Suprapubic skin (tissue), 4 donors: ENCODE measurements around the gene CBLB. TPM values are rescaled to one million over a fixed set of nuclear protein-coding genes. Genes with fewer than 3 reads are reported as not detected.
"Not testable (repeated sequence)": the region's sequence is repeated elsewhere in the genome, so short reads cannot be mapped to it uniquely, and the experiment has no call there.

Experiments
- DNase-seq, 2 donors: peaks; one replicate each; pipeline ENCODE4 v3.0.0-alpha.2; 2019; ENCODE audit warnings: low spot score in 2 of 2
- H3K27ac ChIP-seq: fragments of 200-600 bp; sonication (generic); one replicate; pipeline ENCODE4 v1.5.1; 2019
- H3K27me3 ChIP-seq: fragments of 200-600 bp; sonication (generic); one replicate; pipeline ENCODE4 v1.5.1; 2019
- H3K36me3 ChIP-seq: fragments of 200-600 bp; sonication (generic); one replicate; pipeline ENCODE4 v1.5.1; 2019
- H3K4me1 ChIP-seq: fragments of 200-600 bp; sonication (generic); one replicate; pipeline ENCODE4 v1.5.1; 2019
- H3K4me3 ChIP-seq: fragments of 200-600 bp; sonication (generic); one replicate; pipeline ENCODE4 v1.5.1; 2019; ENCODE audit warnings: mild to moderate bottlenecking
- H3K9me3 ChIP-seq: fragments of 200-600 bp; sonication (generic); one replicate; pipeline ENCODE4 v1.5.1; 2019
- CTCF ChIP-seq, 2 donors: fragments of 200-600 bp in 1 of 2; fragments of 450-650 bp in 1 of 2; sonication (generic) in 1 of 2; IDR thresholded peaks; one replicate each; pipeline ENCODE4 v1.5.1; 2016 to 2019; ENCODE audit warnings: antibody characterized with exemption in 2 of 2, mild to moderate bottlenecking in 1 of 2, moderate library complexity in 1 of 2
- EP300 ChIP-seq: sonication (generic); formaldehyde crosslinking; IDR thresholded peaks from one replicate; pipeline ENCODE4 v1.6.1; 2017; ENCODE audit warnings: antibody characterized with exemption
- POLR2A ChIP-seq, 2 donors: fragments of 450-650 bp; IDR thresholded peaks; one replicate each; pipeline ENCODE4 v1.6.1; 2017; ENCODE audit warnings: antibody characterized with exemption in 2 of 2, mild to moderate bottlenecking in 2 of 2, moderate library complexity in 2 of 2
- POLR2AphosphoS5 ChIP-seq, 3 donors: sonication (generic); formaldehyde crosslinking; IDR thresholded peaks; one replicate each; pipeline ENCODE4 v1.6.1; 2017; ENCODE audit warnings: antibody characterized with exemption in 3 of 3
- WGBS: methylation state at CpG from one replicate; pipeline ENCODE4 v1.1.5; 2018; 5-methylcytosine and 5-hydroxymethylcytosine counted together
- total RNA-seq, 4 donors: library from RNA; depleted of rRNA; stranded (reverse); fragments of >200 nt; gene quantifications; one replicate each; pipeline ENCODE4 v1.1.0, GENCODE V29; 2016

Gene CBLB
- total RNA-seq, 4 donors from 2014 or later = 16.8 to 43.8 (median 25.2) TPM

GRCh38 chr3:105823149-105823867 is 45.5 kb downstream of the CBLB start:
- Histone ChIP-seq H3K27ac (no peak overlapping the region), H3K27me3 (no peaks in the 10 kb centered on the region), H3K4me3 (no peak overlapping the region), H3K36me3 (peaks cover 3% of the 10 kb centered on the region), H3K9me3 (no peaks in the 10 kb centered on the region), H3K4me1 (peaks cover 6% of the 10 kb centered on the region)
- TF ChIP-seq POLR2AphosphoS5 (IDR thresholded peaks at IDR 0.05) = no peak
- TF ChIP-seq EP300 = no peak
- TF ChIP-seq CTCF (IDR thresholded peaks at IDR 0.05) = no peak
- no peak for TF ChIP-seq POLR2A (IDR thresholded peaks at IDR 0.05)
- WGBS = 87% methylated on average over 4 of the region's 4 CpGs
- no peak for DNase-seq

- Histone ChIP-seq H3K36me3 (peaks cover 3% of the 10 kb centered on the region), H3K9me3 (no peaks in the 10 kb centered on the region), H3K27me3 (no peaks in the 10 kb centered on the region), H3K4me1 (peaks cover 6% of the 10 kb centered on the region), H3K4me3 (no peak overlapping the region), H3K27ac (no peak overlapping the region)
- 94% methylated on average over 3 of the region's 3 CpGs for WGBS
- TF ChIP-seq POLR2A (IDR thresholded peaks at IDR 0.05) (no peak), EP300 (no peak), POLR2AphosphoS5 (IDR thresholded peaks at IDR 0.05) (no peak)
- no peak for DNase-seq
Measured at GRCh38 chr3:105822171-105823123, 46.4 kb downstream of the CBLB start.

GRCh38 chr3:105821433-105821832 is 47.4 kb downstream of the CBLB start:
- 86% methylated on average over 2 of the region's 2 CpGs for WGBS
- Histone ChIP-seq H3K27ac (no peak overlapping the region), H3K36me3 (peaks cover 3% of the 10 kb centered on the region), H3K27me3 (no peaks in the 10 kb centered on the region), H3K9me3 (no peaks in the 10 kb centered on the region), H3K4me3 (no peak overlapping the region), H3K4me1 (peaks cover 6% of the 10 kb centered on the region)
- TF ChIP-seq CTCF (IDR thresholded peaks at IDR 0.05) (no peak), POLR2AphosphoS5 (IDR thresholded peaks at IDR 0.05) (no peak), EP300 (no peak), POLR2A (IDR thresholded peaks at IDR 0.05) (no peak)
- DNase-seq = no peak

GRCh38 chr3:105816833-105817232 is 52.0 kb downstream of the CBLB start:
- Histone ChIP-seq H3K4me1 (no peaks in the 10 kb centered on the region), H3K36me3 (no peaks in the 10 kb centered on the region), H3K27me3 (no peaks in the 10 kb centered on the region), H3K9me3 (no peaks in the 10 kb centered on the region), H3K4me3 (no peak overlapping the region), H3K27ac (no peak overlapping the region)
- DNase-seq = no peak
- no peak for TF ChIP-seq CTCF (IDR thresholded peaks at IDR 0.05)
- TF ChIP-seq POLR2A (IDR thresholded peaks at IDR 0.05) = no peak
- WGBS = 47% methylated on average over 2 of the region's 2 CpGs

- H3K4me1 ChIP-seq, H3K36me3 ChIP-seq, H3K27ac ChIP-seq, H3K9me3 ChIP-seq, H3K27me3 ChIP-seq, DNase-seq, H3K4me3 ChIP-seq: not testable (repeated sequence)
- WGBS = 97% methylated on average over 3 of the region's 3 CpGs
Measured at GRCh38 chr3:105815331-105815730, 53.5 kb downstream of the CBLB start.

GRCh38 chr3:105813710-105814109 is 55.1 kb downstream of the CBLB start:
- no peak for TF ChIP-seq POLR2AphosphoS5 (IDR thresholded peaks at IDR 0.05)
- no peak for TF ChIP-seq EP300
- no peak for TF ChIP-seq POLR2A (IDR thresholded peaks at IDR 0.05)
- TF ChIP-seq CTCF (IDR thresholded peaks at IDR 0.05) = no peak
- H3K4me3 ChIP-seq = no peak overlapping the region
- no peaks in the 10 kb centered on the region for H3K36me3 ChIP-seq
- no peaks in the 10 kb centered on the region for H3K9me3 ChIP-seq
- H3K27me3 ChIP-seq = no peaks in the 10 kb centered on the region
- no peak for DNase-seq
- 84% methylated on average over 1 of the region's 1 CpG for WGBS
- H3K4me1 ChIP-seq = peaks cover 11% of the 10 kb centered on the region
- H3K27ac ChIP-seq = no peak overlapping the region
